Activated T-helper 1 cell treated with anti-CD3 and anti-CD28 coated beads, Interleukin-12 subunit alpha, Interleukin-12 subunit beta, Interleukin-2, Interleukin-4 antibody, amounts not matched to agents 30 ng/mL and 10 ng/mL and 1 ng/mL, durations not matched to agents 14 hours and 24 hours and 36 hours (primary cell): ENCODE results near the gene NOX5. TPM values are rescaled to one million over a fixed set of nuclear protein-coding genes. Genes with fewer than 3 reads are reported as not detected.
A peak's percentile ranks its signal among the peaks of the same experiment; 100 is the strongest.
"Not testable (repeated sequence)": the region's sequence is repeated elsewhere in the genome, so short reads cannot be mapped to it uniquely, and the experiment has no call there.

ENCODE experiments used
- DNase-seq: peaks from one replicate; pipeline ENCODE4 v3.0.0; 2021; ENCODE audit warnings: low spot score
- H3K27ac Mint-ChIP-seq: one replicate; pipeline ENCODE4 v1.8.0; 2021; ENCODE audit warnings: mild to moderate bottlenecking, mixed read lengths
- H3K27me3 Mint-ChIP-seq: one replicate; pipeline ENCODE4 v1.8.0; 2022; ENCODE audit warnings: mild to moderate bottlenecking, moderate library complexity, mixed read lengths; ENCODE audit not compliant: insufficient read depth
- H3K36me3 Mint-ChIP-seq: one replicate; pipeline ENCODE4 v1.8.0; 2021; ENCODE audit warnings: low read depth, mixed read lengths
- H3K4me1 Mint-ChIP-seq: one replicate; pipeline ENCODE4 v1.8.0; 2021; ENCODE audit warnings: low read depth, mixed read lengths
- H3K4me3 Mint-ChIP-seq: one replicate; pipeline ENCODE4 v1.8.0; 2021; ENCODE audit warnings: mild to moderate bottlenecking, moderate library complexity, mixed read lengths
- H3K9me3 Mint-ChIP-seq: one replicate; pipeline ENCODE4 v1.8.0; 2021; ENCODE audit warnings: mixed read lengths
- intact Hi-C: fragments of 100-400 bp; cut with micrococcal nuclease; formaldehyde crosslinking; loops from one replicate; pipeline ENCODE4 v1.15.1; 2024
- total RNA-seq: library from RNA; stranded (reverse); gene quantifications from 2 replicates; pipeline ENCODE4 v1.2.3, GENCODE V29; 2022

NOX5 gene
- total RNA-seq, 1 donor from 2014 or later: 0.03 TPM

GRCh38 chr15:69058830-69059556, 44.5 kb downstream of the NOX5 start:
- H3K4me1 Mint-ChIP-seq: peaks cover 21% of the 10 kb centered on the region

GRCh38 chr15:69059557-69059943, 45.1 kb downstream of the NOX5 start:
- H3K4me1 Mint-ChIP-seq: peaks cover 21% of the 10 kb centered on the region
- H3K4me3 Mint-ChIP-seq: no peak overlapping the region
- H3K36me3 Mint-ChIP-seq: no peaks in the 10 kb centered on the region
- no peak overlapping the region for H3K27ac Mint-ChIP-seq
- no peak for DNase-seq
- no peaks in the 10 kb centered on the region for H3K9me3 Mint-ChIP-seq
- peaks cover 8% of the 10 kb centered on the region for H3K27me3 Mint-ChIP-seq
- intact Hi-C loops: loop anchor here (1.0 kb wide), 5 partner anchors 166 to 407 kb away; partner anchors contain the start of gene KIF23

More at GRCh38 chr15:69058830-69059556, 44.5 kb downstream of the NOX5 start:
- intact Hi-C loops: loop anchor here (1.0 kb wide), 5 partner anchors 166 to 407 kb away; partner anchors contain the start of gene KIF23
- Mint-ChIP-seq H3K27me3 (peaks cover 11% of the 10 kb centered on the region), H3K9me3 (no peaks in the 10 kb centered on the region), H3K4me3 (no peak overlapping the region), H3K36me3 (no peaks in the 10 kb centered on the region), H3K27ac (no peak overlapping the region)
- DNase-seq: peak; percentile 46

GRCh38 chr15:69060041-69060481, 45.6 kb downstream of the NOX5 start:
- H3K27me3 Mint-ChIP-seq: peaks cover 8% of the 10 kb centered on the region
- no peaks in the 10 kb centered on the region for H3K36me3 Mint-ChIP-seq
- H3K4me3 Mint-ChIP-seq: no peak overlapping the region
- H3K27ac Mint-ChIP-seq: no peak overlapping the region
- DNase-seq: no peak
- intact Hi-C loops: no loop called here
- H3K9me3 Mint-ChIP-seq: no peaks in the 10 kb centered on the region
- peaks cover 21% of the 10 kb centered on the region for H3K4me1 Mint-ChIP-seq

- no peak for DNase-seq
Observed at GRCh38 chr15:69060744-69061143, 46.2 kb downstream of the NOX5 start.

GRCh38 chr15:69061414-69061842, 46.9 kb downstream of the NOX5 start:
- Mint-ChIP-seq H3K4me3 (no peak overlapping the region), H3K4me1 (peaks cover 21% of the 10 kb centered on the region), H3K27ac (no peak overlapping the region), H3K36me3 (no peaks in the 10 kb centered on the region), H3K9me3 (no peaks in the 10 kb centered on the region), H3K27me3 (peaks cover 12% of the 10 kb centered on the region)
- intact Hi-C loops: no loop called here
- no peak for DNase-seq

More at GRCh38 chr15:69060744-69061143, 46.2 kb downstream of the NOX5 start:
- Mint-ChIP-seq H3K4me3 (no peak overlapping the region), H3K27me3 (peaks cover 10% of the 10 kb centered on the region), H3K9me3 (no peaks in the 10 kb centered on the region), H3K4me1 (peaks cover 21% of the 10 kb centered on the region), H3K27ac (no peak overlapping the region), H3K36me3 (no peaks in the 10 kb centered on the region)
- intact Hi-C loops: no loop called here

- Mint-ChIP-seq H3K27me3 (peaks cover 4% of the 10 kb centered on the region), H3K27ac (no peak overlapping the region), H3K9me3 (peaks cover 10% of the 10 kb centered on the region), H3K4me3 (no peak overlapping the region), H3K36me3 (no peaks in the 10 kb centered on the region), H3K4me1 (peaks cover 15% of the 10 kb centered on the region)
- no peak for DNase-seq
- intact Hi-C loops: no loop called here
Observed at GRCh38 chr15:69064649-69065048, 50.2 kb downstream of the NOX5 start.

GRCh38 chr15:69066007-69066995, 51.8 kb downstream of the NOX5 start:
- H3K27me3 Mint-ChIP-seq: peaks cover 4% of the 10 kb centered on the region
- H3K4me1 Mint-ChIP-seq: peaks cover 3% of the 10 kb centered on the region
- no peak overlapping the region for H3K4me3 Mint-ChIP-seq
- H3K27ac Mint-ChIP-seq: no peak overlapping the region
- no peaks in the 10 kb centered on the region for H3K36me3 Mint-ChIP-seq
- no peak for DNase-seq
- intact Hi-C loops: no loop called here
- H3K9me3 Mint-ChIP-seq: peaks cover 10% of the 10 kb centered on the region

GRCh38 chr15:69067296-69067695, 52.8 kb downstream of the NOX5 start:
- H3K4me3 Mint-ChIP-seq: no peak overlapping the region
- H3K4me1 Mint-ChIP-seq: no peaks in the 10 kb centered on the region
- DNase-seq: no peak
- H3K27me3 Mint-ChIP-seq: peaks cover 5% of the 10 kb centered on the region
- H3K27ac Mint-ChIP-seq: no peak overlapping the region
- H3K36me3 Mint-ChIP-seq: no peaks in the 10 kb centered on the region
- peaks cover 10% of the 10 kb centered on the region for H3K9me3 Mint-ChIP-seq
- intact Hi-C loops: no loop called here

GRCh38 chr15:69068157-69068556, 53.7 kb downstream of the NOX5 start:
- Mint-ChIP-seq H3K27me3 (peaks cover 11% of the 10 kb centered on the region), H3K27ac (no peak overlapping the region), H3K4me1 (no peaks in the 10 kb centered on the region), H3K9me3 (peaks cover 10% of the 10 kb centered on the region), H3K36me3 (no peaks in the 10 kb centered on the region), H3K4me3 (no peak overlapping the region)
- no peak for DNase-seq
- intact Hi-C loops: no loop called here

GRCh38 chr15:69069290-69069689, 54.8 kb downstream of the NOX5 start:
- H3K27ac Mint-ChIP-seq, DNase-seq, intact Hi-C loops, H3K4me3 Mint-ChIP-seq, H3K4me1 Mint-ChIP-seq, H3K36me3 Mint-ChIP-seq: not testable (repeated sequence)
- H3K9me3 Mint-ChIP-seq: peaks cover 10% of the 10 kb centered on the region
- peaks cover 20% of the 10 kb centered on the region for H3K27me3 Mint-ChIP-seq

- no peak overlapping the region for H3K27ac Mint-ChIP-seq
- peaks cover 1% of the 10 kb centered on the region for H3K36me3 Mint-ChIP-seq
- H3K9me3 Mint-ChIP-seq: peaks cover 10% of the 10 kb centered on the region
- peaks cover 7% of the 10 kb centered on the region for H3K4me1 Mint-ChIP-seq
- intact Hi-C loops: no loop called here
- DNase-seq: no peak
- no peak overlapping the region for H3K4me3 Mint-ChIP-seq
- peaks cover 28% of the 10 kb centered on the region for H3K27me3 Mint-ChIP-seq
Observed at GRCh38 chr15:69069996-69070395, 55.5 kb downstream of the NOX5 start.

GRCh38 chr15:69070396-69070795, 55.9 kb downstream of the NOX5 start:
- Mint-ChIP-seq H3K9me3 (peaks cover 10% of the 10 kb centered on the region), H3K27me3 (peaks cover 29% of the 10 kb centered on the region), H3K27ac (no peak overlapping the region), H3K36me3 (peaks cover 1% of the 10 kb centered on the region), H3K4me1 (peaks cover 7% of the 10 kb centered on the region), H3K4me3 (no peak overlapping the region)
- no peak for DNase-seq
- intact Hi-C loops: no loop called here

- H3K36me3 Mint-ChIP-seq: peaks cover 1% of the 10 kb centered on the region
- intact Hi-C loops: no loop called here
- H3K4me3 Mint-ChIP-seq: no peak overlapping the region
- H3K27me3 Mint-ChIP-seq: peaks cover 35% of the 10 kb centered on the region
- DNase-seq: no peak
- H3K27ac Mint-ChIP-seq: no peak overlapping the region
- H3K9me3 Mint-ChIP-seq: peaks cover 10% of the 10 kb centered on the region
- H3K4me1 Mint-ChIP-seq: peaks cover 7% of the 10 kb centered on the region
Observed at GRCh38 chr15:69071260-69071659, 56.8 kb downstream of the NOX5 start.
